ENCODE data around the gene NXPH1.

Gene NXPH1

DNA sequence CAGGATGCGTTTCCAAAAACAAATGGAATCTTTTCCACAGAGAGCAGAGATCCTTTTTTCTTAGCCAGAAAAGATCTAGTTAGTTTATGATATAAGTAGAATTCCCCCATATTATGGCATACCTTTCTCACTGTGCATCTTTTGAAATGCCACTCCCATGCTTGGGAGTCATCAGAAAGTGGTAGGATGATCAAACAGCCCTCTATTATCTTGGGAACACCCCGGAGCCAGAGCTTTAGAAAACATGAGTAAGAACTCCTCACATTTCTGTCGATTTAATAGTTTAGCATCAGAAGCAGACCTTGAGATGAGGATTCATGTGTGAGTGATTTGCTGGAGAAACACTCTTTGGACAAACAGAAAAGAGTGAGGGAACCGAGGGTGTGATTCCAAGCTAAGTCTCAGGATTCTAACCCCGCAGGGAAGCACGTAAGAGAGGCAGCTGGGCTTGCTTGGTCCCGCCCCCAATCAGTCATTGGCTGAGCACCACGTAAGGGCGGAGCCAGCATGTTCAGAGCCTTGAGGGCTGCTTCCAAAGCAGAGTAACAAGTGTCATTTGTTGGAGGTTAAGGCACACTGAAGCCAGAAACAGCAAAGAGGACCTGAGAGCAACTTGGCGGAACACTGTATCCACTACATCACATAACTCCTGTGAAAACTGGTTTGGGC is 43.7 kb upstream of the NXPH1 start:
- peak overlapping the region; percentile 16 for H3K4me3 Mint-ChIP-seq
- peak; percentile 71 for DNase-seq

DNA sequence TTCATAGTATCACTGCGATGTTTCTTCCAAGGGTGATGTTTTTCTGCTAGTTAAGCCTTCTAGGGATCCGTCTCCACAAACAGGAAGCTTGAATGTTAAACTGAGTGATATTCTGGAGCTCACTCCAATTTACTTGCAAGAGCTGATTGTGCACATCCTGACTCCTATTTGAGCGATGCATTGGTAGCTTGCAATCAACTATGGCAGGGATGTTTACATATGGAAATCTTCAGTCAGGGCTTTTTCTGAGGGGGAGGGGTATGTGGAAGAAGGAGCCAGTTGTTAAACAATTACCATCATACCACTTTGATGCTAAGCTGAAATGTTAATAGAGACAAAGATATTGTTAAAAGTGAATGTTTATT is 43.2 kb upstream of the NXPH1 start:
- Mint-ChIP-seq H3K4me3 (peak overlapping the region; percentile 16), H3K4me1 (peaks cover 22% of the 10 kb centered on the region), H3K27me3 (ENCODE audit: low read depth, poor library complexity) (no peaks in the 10 kb centered on the region), H3K36me3 (ENCODE audit: low read depth) (no peaks in the 10 kb centered on the region), H3K27ac (no peak overlapping the region), H3K9me3 (no peaks in the 10 kb centered on the region)
- DNase-seq, result no peak
- TF ChIP-seq, protein P1, sequence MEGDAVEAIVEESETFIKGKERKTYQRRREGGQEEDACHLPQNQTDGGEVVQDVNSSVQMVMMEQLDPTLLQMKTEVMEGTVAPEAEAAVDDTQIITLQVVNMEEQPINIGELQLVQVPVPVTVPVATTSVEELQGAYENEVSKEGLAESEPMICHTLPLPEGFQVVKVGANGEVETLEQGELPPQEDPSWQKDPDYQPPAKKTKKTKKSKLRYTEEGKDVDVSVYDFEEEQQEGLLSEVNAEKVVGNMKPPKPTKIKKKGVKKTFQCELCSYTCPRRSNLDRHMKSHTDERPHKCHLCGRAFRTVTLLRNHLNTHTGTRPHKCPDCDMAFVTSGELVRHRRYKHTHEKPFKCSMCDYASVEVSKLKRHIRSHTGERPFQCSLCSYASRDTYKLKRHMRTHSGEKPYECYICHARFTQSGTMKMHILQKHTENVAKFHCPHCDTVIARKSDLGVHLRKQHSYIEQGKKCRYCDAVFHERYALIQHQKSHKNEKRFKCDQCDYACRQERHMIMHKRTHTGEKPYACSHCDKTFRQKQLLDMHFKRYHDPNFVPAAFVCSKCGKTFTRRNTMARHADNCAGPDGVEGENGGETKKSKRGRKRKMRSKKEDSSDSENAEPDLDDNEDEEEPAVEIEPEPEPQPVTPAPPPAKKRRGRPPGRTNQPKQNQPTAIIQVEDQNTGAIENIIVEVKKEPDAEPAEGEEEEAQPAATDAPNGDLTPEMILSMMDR (IDR thresholded peaks at IDR 0.05), result no peak

More for the DNA sequence above, 43.7 kb upstream of the NXPH1 start:
- TF ChIP-seq, protein P1 (IDR thresholded peaks at IDR 0.05), result no peak
- Mint-ChIP-seq H3K4me1 (peaks cover 22% of the 10 kb centered on the region), H3K27me3 (ENCODE audit: low read depth, poor library complexity) (no peaks in the 10 kb centered on the region), H3K36me3 (ENCODE audit: low read depth) (no peaks in the 10 kb centered on the region), H3K9me3 (no peaks in the 10 kb centered on the region), H3K27ac (no peak overlapping the region)

DNA sequence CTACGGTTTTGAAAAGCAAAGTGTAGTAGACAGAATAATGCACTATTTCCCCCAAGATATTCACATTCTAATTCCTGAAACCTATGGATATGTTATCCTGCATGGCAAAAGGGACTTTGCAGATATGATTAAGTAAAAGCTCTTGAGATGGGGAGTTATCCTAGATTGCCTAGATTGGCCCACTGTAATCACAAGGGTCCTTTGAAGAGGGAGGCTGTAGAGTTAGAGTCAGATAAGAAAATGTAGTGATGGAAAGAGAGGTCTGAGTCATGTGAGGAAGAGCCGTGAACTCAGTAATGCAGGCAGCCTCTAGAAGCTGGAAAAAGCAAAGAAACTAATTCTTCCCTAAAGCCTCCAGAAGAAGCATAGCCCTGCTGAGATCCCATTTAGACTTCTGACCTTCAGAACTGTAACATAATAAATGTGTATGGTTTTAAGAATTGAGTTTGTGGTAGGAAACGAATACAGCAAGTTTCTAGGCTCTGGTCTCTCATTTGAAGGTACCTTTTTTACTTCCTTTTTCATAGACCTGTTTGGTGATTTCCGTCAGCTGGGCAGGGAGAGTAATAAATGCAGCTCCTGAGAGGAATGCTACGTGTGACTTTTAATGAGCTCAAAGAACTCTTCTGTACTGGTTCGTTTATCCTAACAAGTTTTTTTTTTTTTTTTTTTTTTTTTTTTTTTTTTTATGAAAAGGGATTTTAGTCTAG is 41.9 kb upstream of the NXPH1 start:
- Mint-ChIP-seq H3K36me3 (ENCODE audit: low read depth) (no peaks in the 10 kb centered on the region), H3K4me1 (peaks cover 22% of the 10 kb centered on the region), H3K27ac (no peak overlapping the region), H3K27me3 (ENCODE audit: low read depth, poor library complexity) (no peaks in the 10 kb centered on the region), H3K9me3 (no peaks in the 10 kb centered on the region), H3K4me3 (no peak overlapping the region)
- TF ChIP-seq, protein P1 (IDR thresholded peaks at IDR 0.05), result no peak
- no peak for DNase-seq

DNA sequence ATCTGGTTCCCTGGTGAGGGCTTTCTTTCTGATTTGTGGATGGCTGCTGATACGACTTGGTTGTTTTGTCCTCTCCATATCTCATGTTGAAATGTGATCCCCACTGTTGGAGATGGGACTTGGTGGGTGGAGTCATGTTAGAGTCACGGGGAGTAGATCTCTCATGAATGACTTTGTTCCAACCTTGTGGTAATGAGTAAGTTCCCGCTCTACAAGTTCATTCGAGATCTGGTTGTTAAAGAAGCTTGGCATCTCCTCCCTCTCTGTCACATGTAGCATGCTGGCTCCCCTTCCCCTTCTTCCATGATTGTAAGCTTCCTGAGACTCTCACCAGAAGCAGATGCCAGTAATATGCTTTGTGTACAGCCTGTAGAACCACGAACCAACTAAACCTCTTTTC is 37.1 kb upstream of the NXPH1 start:
- DNase-seq, result no peak
- Mint-ChIP-seq H3K27ac (no peak overlapping the region), H3K9me3 (no peaks in the 10 kb centered on the region), H3K36me3 (ENCODE audit: low read depth) (no peaks in the 10 kb centered on the region), H3K4me1 (peaks cover 3% of the 10 kb centered on the region), H3K4me3 (no peak overlapping the region), H3K27me3 (ENCODE audit: low read depth, poor library complexity) (peaks cover 3% of the 10 kb centered on the region)
- TF ChIP-seq, protein P1 (IDR thresholded peaks at IDR 0.05), result no peak

DNA sequence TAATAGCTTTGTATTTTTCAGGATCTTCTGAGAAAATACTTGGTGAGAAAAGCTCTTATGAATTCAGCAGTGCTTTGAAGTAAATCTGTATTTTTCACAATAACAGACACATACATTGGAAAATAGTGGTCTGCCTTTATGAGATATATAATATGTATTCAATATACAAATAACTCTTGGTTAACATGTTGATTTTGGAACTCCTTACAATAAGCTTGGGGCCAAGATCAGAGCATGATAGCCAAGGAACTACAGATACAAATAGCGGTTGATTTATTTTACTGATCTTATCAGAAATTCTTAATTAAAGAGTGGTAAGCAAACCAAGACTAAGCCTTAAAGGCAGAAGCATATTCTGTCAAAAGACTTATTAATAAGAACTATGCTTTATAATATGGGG is 24.5 kb upstream of the NXPH1 start:
- DNase-seq, result no peak
- no peaks in the 10 kb centered on the region for H3K4me1 Mint-ChIP-seq
- TF ChIP-seq, protein P1 (IDR thresholded peaks at IDR 0.05), result no peak
- H3K27ac Mint-ChIP-seq, result no peak overlapping the region
- no peak overlapping the region for H3K4me3 Mint-ChIP-seq
- H3K36me3 Mint-ChIP-seq (ENCODE audit: low read depth), result no peaks in the 10 kb centered on the region
- no peaks in the 10 kb centered on the region for H3K27me3 Mint-ChIP-seq (ENCODE audit: low read depth, poor library complexity)
- no peaks in the 10 kb centered on the region for H3K9me3 Mint-ChIP-seq

DNA sequence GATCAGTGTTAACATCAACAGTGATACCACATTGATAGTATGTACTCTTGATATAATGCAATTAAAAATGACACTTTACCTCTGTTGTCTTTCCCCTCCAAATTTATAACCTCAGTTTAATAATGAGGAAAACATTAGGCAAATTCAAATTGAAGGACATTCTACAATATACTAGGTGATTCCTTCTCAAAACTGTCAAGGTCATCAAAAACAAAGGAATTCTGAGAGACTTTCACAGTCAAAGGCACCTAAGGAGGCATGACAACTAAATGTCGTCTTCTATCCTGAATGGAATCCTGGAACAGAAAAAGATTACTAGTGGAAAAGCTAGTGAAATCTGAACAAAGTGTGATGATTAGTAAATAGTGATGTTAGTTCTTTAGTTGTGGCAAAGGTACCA is 22.3 kb upstream of the NXPH1 start:
- TF ChIP-seq, protein P1 (IDR thresholded peaks at IDR 0.05), result no peak
- no peak overlapping the region for H3K27ac Mint-ChIP-seq
- no peaks in the 10 kb centered on the region for H3K4me1 Mint-ChIP-seq

More for the DNA sequence above, 22.3 kb upstream of the NXPH1 start:
- H3K9me3 Mint-ChIP-seq, result no peaks in the 10 kb centered on the region
- H3K27me3 Mint-ChIP-seq (ENCODE audit: low read depth, poor library complexity), result peaks cover 6% of the 10 kb centered on the region
- DNase-seq, result no peak
- H3K36me3 Mint-ChIP-seq (ENCODE audit: low read depth), result no peaks in the 10 kb centered on the region
- no peak overlapping the region for H3K4me3 Mint-ChIP-seq

All from nephron progenitor cell (in vitro differentiated cells).